Thyroid gland (tissue), 4 donors: ENCODE results near the gene ISOC2. TPM values are rescaled to one million over a fixed set of nuclear protein-coding genes. Genes with fewer than 3 reads are reported as not detected.

Source experiments
- DNase-seq, 2 donors: peaks; one replicate each; pipeline ENCODE4 v3.0.0-alpha.2; 2019
- H3K27ac ChIP-seq, 3 donors: fragments of 200-600 bp; sonication (generic); 1 replicate in 2 of 3; 2 replicates in 1 of 3; pipeline ENCODE4 v1.5.1; 2016 to 2019; ENCODE audit warnings: mild to moderate bottlenecking in 1 of 3, moderate library complexity in 1 of 3
- H3K27me3 ChIP-seq: fragments of 200-600 bp; sonication (generic); one replicate; pipeline ENCODE4 v1.5.1; 2019
- H3K36me3 ChIP-seq, 2 donors: fragments of 200-600 bp; sonication (generic); one replicate each; pipeline ENCODE4 v1.5.1; 2016 to 2019
- H3K4me1 ChIP-seq, 2 donors: fragments of 200-600 bp; sonication (generic); one replicate each; pipeline ENCODE4 v1.5.1; 2017 to 2019
- H3K4me3 ChIP-seq, 3 donors: fragments of 200-600 bp; sonication (generic); replicated peaks in 1 of 3; 1 replicate in 2 of 3; 2 replicates in 1 of 3; pipeline ENCODE4 v1.5.1; 2016; ENCODE audit warnings: mild to moderate bottlenecking in 1 of 3
- H3K9me3 ChIP-seq: fragments of 200-600 bp; sonication (generic); one replicate; pipeline ENCODE4 v1.5.1; 2017
- POLR2A ChIP-seq, 2 donors: fragments of 450-650 bp; IDR thresholded peaks; one replicate each; pipeline ENCODE4 v1.6.1; 2017; ENCODE audit warnings: antibody characterized with exemption in 2 of 2, mild to moderate bottlenecking in 2 of 2, moderate library complexity in 1 of 2
- WGBS, 2 donors: methylation state at CpG; one replicate each; pipeline ENCODE4 v1.1.5; 2017; 5-methylcytosine and 5-hydroxymethylcytosine counted together
- intact Hi-C: fragments of 100-400 bp; cut with DNase I; formaldehyde crosslinking; loops from one replicate; pipeline ENCODE4 v1.15.1; 2023
- total RNA-seq, 4 donors: library from RNA; depleted of rRNA; stranded (reverse); fragments of >200 nt; gene quantifications; one replicate each; pipeline ENCODE4 v1.2.3, GENCODE V29; 2016
- TF ChIP-seq, protein P1 (sequence below), 6 experiments: fragments of 200-600 bp in 3 of 6; fragments of 450-650 bp in 3 of 6; sonication (generic) in 3 of 6; IDR thresholded peaks; one replicate each; pipeline ENCODE4 v1.5.1; 2016 to 2019; ENCODE audit warnings: antibody characterized with exemption in 6 of 6, mild to moderate bottlenecking in 2 of 6, inconsistent platforms in 1 of 6, moderate library complexity in 1 of 6

Gene ISOC2
- total RNA-seq, 4 donors from 2014 or later, result 52.1 to 178 (median 100) TPM

DNA sequence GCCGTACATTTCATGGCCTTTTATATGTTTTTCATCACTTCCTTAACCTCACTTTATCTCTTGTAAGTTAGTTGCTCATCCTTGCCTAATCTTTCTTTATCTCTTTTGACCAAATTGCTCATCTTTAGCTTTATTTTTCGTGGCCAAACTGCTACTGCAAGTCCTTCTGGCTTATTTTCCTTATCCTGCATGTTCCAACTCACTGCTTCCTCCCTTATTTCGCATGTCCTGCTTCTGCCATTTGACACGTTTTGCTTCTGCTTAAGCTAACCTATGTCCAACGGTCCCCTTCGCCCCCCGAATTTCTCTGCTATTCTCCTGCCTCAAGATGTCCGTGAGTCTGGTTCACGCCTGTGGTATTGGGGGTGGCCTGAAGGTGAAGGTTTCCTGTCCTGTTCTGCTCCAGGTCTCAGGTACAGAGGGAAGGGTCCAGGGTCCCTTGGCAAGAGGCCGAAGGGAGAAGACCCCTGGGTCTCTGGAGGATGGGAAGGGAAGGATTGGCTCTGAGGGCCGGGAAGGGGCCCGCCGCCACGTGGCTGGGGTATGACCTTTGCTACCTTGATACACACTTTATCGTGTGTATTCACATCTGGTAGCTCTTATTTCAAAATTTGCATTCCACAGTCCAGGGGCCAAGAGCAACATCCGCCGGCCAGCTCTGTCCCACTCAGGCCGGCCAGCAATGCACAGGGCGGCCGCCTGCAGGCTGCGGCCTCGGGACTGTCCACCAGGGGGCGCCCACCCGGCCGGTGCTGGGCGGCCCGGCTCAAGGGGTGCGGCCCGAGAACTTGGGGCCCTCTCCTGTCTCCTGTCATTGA is 6.0 kb upstream of the ISOC2 start:
- intact Hi-C loops, result no loop called here
- Histone ChIP-seq H3K27me3 (no peaks in the 10 kb centered on the region), H3K9me3 (no peaks in the 10 kb centered on the region), H3K4me3 (no peak overlapping the region), H3K27ac (no peak overlapping the region), H3K36me3 (no peaks in the 10 kb centered on the region), H3K4me1 (peaks cover 0 to 7% of the 10 kb centered on the region in 2 donors)
- 38 to 53% methylated on average over 15 to 25 of the region's 29 CpGs for WGBS, 2 donors
- peak; percentile 61 to 62 for DNase-seq
- no peak for TF ChIP-seq POLR2A (IDR thresholded peaks at IDR 0.05)
- TF ChIP-seq, protein P1, sequence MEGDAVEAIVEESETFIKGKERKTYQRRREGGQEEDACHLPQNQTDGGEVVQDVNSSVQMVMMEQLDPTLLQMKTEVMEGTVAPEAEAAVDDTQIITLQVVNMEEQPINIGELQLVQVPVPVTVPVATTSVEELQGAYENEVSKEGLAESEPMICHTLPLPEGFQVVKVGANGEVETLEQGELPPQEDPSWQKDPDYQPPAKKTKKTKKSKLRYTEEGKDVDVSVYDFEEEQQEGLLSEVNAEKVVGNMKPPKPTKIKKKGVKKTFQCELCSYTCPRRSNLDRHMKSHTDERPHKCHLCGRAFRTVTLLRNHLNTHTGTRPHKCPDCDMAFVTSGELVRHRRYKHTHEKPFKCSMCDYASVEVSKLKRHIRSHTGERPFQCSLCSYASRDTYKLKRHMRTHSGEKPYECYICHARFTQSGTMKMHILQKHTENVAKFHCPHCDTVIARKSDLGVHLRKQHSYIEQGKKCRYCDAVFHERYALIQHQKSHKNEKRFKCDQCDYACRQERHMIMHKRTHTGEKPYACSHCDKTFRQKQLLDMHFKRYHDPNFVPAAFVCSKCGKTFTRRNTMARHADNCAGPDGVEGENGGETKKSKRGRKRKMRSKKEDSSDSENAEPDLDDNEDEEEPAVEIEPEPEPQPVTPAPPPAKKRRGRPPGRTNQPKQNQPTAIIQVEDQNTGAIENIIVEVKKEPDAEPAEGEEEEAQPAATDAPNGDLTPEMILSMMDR (IDR thresholded peaks at IDR 0.05), result peak; percentile 70 to 100 (median 94)

- TF ChIP-seq, protein P1 (IDR thresholded peaks at IDR 0.05), result no peak
- TF ChIP-seq POLR2A (IDR thresholded peaks at IDR 0.05), result no peak
- Histone ChIP-seq H3K4me1 (peaks cover 0 to 8% of the 10 kb centered on the region in 2 donors), H3K9me3 (no peaks in the 10 kb centered on the region), H3K36me3 (no peaks in the 10 kb centered on the region), H3K4me3 (no peak overlapping the region), H3K27me3 (no peaks in the 10 kb centered on the region), H3K27ac (no peak overlapping the region)
- no peak for DNase-seq
- WGBS, 2 donors, result 73 to 90% methylated on average over 4 of the region's 4 CpGs
- intact Hi-C loops, result no loop called here
These were observed 4.8 kb upstream of the ISOC2 start for GRCh38 chr19:55466241-55466614.

DNA sequence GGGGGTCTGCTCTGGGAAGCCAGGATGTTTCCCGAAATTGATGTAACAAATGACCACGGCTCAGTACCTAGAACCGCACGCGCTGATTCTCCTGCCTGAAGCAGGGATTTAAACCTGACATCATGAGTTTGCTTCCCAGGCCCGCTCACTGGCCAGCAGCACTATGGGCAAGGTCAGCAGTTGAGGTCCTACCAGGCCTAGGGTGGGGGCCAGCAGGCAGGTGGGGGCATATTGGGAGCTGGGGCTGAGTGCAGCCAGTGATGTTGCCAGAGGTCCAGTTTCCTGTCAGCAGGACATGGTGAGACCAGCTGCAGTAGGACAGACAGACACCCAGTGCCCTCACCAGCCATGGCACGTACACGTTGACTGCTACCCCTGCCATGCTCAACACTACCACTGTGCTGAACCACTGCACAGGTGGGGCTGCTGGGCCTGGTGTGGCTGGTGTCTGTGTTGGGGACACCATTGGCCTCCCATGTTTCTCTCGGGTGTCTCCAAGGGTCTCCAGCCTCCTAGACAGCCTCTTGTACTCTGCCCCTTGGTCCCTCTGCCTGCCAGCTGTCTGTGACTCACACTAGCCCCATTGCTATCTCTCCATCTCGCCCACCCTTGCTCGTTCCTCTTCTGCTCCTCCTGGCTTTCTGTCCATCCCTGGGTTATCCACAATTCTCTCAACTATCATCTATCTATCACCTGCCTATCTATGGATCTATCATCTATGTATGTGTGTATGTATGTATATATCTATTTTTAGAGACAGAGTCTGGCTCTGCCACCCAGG is 4.2 kb upstream of the ISOC2 start:
- Histone ChIP-seq H3K27ac (no peak overlapping the region), H3K4me1 (peaks cover 0 to 14% of the 10 kb centered on the region in 2 donors), H3K9me3 (no peaks in the 10 kb centered on the region), H3K27me3 (no peaks in the 10 kb centered on the region), H3K36me3 (no peaks in the 10 kb centered on the region), H3K4me3 (no peak overlapping the region)
- TF ChIP-seq, protein P1 (IDR thresholded peaks at IDR 0.05), result no peak
- no peak for TF ChIP-seq POLR2A (IDR thresholded peaks at IDR 0.05)
- intact Hi-C loops, result no loop called here
- WGBS, 2 donors, result 80 to 87% methylated on average over 7 to 11 of the region's 11 CpGs
- no peak for DNase-seq

DNA sequence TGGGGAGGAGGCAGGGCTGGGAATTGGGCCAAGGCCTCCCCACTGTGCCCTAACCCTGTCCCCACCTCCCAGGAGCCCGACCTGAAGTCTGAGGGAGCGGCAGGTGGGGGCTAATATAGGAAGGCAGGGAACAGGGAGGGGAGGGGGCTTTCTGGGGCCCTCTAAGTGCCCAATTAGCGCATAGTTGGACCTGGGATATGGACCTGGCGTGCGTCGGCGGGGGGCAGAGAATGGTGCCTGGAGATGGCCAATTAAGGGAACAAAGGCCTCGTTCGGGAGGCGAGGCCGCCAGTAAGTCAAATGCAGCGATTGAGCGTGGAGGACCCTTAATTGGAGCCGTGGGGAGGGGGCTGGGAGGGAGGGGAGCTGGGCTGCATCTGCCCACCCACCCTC is 3.2 kb upstream of the ISOC2 start, which contains the start of gene C19orf85:
C19orf85 (minus strand) TSS at position 90 of the 393 bp plus-strand sequence. CDS start 197 bp downstream, outside the sequence.
- Histone ChIP-seq H3K9me3 (no peaks in the 10 kb centered on the region), H3K27ac (no peak within 1 kb of the TSS), H3K36me3 (no peaks in the 10 kb centered on the region), H3K4me3 (no peak within 1 kb of the TSS), H3K4me1 (peaks cover 0 to 20% of the 10 kb centered on the region in 2 donors), H3K27me3 (no peaks in the 10 kb centered on the region)
- intact Hi-C loops, result no loop called here
- TF ChIP-seq, protein P1 (IDR thresholded peaks at IDR 0.05), result no peak
- TF ChIP-seq POLR2A (IDR thresholded peaks at IDR 0.05), result no peak
- WGBS, 2 donors, result 71 to 77% methylated on average over 12 to 14 of the region's 14 CpGs
- DNase-seq, result no peak
